ENCODE measurements around the gene PCLAF.
"Not testable (repeated sequence)": the region's sequence is repeated elsewhere in the genome, so short reads cannot be mapped to it uniquely, and the experiment has no call there.

GRCh38 chr15:64331668-64332067 is 49.6 kb downstream of the PCLAF start:
- TF ChIP-seq, protein P1, sequence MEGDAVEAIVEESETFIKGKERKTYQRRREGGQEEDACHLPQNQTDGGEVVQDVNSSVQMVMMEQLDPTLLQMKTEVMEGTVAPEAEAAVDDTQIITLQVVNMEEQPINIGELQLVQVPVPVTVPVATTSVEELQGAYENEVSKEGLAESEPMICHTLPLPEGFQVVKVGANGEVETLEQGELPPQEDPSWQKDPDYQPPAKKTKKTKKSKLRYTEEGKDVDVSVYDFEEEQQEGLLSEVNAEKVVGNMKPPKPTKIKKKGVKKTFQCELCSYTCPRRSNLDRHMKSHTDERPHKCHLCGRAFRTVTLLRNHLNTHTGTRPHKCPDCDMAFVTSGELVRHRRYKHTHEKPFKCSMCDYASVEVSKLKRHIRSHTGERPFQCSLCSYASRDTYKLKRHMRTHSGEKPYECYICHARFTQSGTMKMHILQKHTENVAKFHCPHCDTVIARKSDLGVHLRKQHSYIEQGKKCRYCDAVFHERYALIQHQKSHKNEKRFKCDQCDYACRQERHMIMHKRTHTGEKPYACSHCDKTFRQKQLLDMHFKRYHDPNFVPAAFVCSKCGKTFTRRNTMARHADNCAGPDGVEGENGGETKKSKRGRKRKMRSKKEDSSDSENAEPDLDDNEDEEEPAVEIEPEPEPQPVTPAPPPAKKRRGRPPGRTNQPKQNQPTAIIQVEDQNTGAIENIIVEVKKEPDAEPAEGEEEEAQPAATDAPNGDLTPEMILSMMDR (IDR thresholded peaks at IDR 0.05) = not testable (repeated sequence)
- TF ChIP-seq POLR2A (IDR thresholded peaks at IDR 0.05) = not testable (repeated sequence)
